Measurements from ENCODE around the gene ING5. TPM values are rescaled to one million over a fixed set of nuclear protein-coding genes. Genes with fewer than 3 reads are reported as not detected.

ING5 gene
- total RNA-seq, 1 experiment from 2014 or later = 39.0 TPM

DNA sequence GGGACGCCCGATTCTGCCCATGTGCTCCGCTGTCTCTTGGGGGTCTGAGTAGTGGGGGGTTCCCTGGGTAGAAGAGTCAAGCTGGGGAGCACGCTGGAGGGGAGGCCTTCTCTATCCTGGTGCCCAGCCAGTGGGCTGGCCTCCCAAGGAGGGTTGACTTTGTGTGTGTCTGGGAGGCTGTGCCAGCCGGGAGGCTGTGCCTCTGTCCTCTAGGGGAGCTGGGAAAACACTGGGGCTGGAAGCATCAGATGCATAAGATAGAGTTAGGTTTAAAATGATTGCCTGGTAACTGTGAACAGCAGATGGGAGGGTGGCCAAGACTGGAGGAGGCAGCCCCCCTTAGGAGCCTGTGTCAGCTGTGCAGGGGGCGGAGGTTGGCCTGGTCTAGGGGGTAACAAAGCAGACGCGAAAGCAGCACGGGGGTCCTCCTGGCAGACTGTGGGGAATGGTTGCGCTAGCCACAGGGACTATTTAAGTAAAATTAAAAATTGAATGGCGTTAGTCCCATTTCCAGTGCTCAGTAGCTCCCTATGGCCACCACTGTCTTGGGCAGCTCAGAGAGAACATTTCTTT, 1.3 kb downstream of the ING5 start:
- no peak for DNase-seq (ENCODE audit: extremely low read depth, low read depth)

DNA sequence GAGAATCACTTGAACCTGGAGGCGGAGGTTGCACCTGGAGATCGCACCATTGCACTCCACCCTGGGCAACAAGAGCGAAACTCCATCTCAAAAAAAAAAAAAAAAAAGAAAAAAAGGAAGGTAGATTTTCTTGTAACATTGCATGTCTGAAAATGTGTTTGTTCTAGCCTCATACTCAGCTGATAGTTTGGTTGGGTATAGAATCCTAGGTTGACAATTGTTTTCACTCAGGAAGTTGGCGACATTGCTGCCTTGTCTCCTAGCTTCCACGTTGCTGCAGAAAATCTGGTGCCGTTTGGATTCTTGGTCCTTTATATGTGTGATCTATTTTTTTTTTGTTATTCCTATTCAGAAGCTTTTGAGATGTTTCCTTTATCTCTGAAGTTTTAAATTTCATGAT, 4.7 kb downstream of the ING5 start:
- no peak for DNase-seq (ENCODE audit: extremely low read depth, low read depth)

DNA sequence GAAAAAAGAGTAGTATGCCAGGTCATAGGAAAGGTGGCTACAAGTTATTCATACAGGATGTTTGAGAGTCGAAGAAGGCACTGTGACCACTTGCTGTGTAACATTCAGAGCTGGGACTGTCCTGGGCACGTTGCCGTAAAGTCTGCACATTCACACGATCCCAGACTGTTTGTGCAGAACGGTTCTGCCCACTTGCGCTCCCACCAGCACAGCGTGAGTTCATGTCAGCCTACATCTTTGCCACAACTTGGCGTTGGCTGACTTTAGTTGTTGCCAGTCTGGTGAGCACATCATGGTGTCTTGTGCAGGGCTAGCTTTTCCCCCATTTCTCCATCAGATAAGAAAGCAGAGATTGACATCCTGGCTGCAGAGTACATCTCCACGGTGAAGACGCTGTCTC, 7.0 kb downstream of the ING5 start:
- no peak for DNase-seq (ENCODE audit: extremely low read depth, low read depth)

DNA sequence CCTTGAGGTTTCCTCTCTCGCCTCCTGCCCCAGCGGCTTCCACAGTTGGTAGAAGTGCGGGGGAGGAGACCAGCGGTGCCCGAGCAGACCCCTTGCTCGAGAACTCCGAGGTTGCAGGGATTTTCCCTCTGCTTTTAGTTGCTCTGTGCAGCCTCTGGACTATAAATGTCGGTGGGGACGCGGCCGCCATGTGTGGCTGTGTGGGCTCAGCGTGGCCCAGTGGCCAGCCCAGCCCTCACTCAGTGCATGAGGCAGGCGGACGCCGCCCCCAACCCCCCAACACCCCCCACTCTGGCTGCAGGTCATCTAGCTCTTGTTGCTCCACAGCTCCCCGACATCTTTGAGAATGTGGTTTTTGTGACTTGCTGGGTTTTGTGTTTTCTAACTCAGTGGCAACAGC, 17.3 kb downstream of the ING5 start:
- no peak for DNase-seq (ENCODE audit: extremely low read depth, low read depth)

DNA sequence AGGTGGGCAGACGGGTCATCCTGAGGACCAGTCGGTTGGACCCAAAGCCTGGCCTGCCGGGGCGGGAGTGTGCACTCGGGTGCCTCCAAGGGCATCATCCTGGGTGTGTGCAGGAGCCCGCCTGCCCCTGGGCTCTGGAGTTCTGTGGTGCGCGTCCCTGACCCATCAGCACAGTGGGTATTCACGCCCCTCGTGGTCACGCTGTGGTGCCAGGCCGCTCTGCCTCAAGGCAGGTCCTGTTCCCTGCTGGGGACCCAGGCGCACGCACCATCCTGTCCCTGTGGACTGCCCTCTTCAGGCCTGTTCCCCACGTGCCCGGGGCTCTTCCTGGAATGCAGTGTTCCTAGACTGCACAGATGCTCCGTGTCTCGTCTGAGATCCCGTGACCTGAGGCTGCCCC, 18.3 kb downstream of the ING5 start:
- DNase-seq (ENCODE audit: extremely low read depth, low read depth) = no peak

DNA sequence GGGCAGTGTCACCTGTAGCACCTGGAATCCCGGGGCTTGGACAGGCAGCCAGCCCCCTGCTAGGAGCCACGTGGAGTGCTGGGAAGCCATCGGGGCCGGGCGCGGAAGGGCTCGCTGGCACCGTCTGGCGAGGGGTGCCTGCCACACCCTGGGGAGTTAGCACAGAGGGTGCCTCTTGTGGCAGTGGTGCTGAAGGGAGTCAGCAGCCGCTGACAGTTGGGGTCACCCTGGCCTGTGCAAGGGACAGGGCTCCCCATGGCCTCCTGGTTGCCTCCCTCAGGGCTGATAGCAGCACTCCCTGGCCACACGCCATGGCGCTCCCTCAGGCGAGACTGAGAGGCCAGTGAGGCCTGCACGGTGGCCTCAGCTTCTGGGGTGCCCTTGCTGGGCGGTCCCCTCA, 18.7 kb downstream of the ING5 start:
- no peak for DNase-seq (ENCODE audit: extremely low read depth, low read depth)

DNA sequence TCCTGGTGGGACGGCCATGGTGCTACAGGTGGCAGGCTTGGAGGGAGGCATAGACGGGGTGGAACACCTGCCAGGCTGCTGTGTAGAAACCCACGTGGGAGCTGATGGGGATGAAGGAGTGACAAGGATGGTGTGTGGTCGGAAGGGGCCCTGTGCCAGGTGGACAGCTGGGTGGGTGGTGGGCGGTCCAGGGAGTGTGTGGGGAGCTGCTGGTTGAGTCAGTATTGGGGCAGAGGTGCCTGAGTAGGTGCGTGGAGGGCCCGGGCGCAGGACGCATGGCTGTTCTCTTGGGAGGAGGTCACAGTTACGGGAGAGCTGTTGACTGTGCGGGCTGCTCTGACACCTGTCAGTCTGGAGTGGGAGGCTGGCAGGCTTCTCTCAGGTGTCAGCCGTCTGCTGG, 20.0 kb downstream of the ING5 start:
- no peak for DNase-seq (ENCODE audit: extremely low read depth, low read depth)

DNA sequence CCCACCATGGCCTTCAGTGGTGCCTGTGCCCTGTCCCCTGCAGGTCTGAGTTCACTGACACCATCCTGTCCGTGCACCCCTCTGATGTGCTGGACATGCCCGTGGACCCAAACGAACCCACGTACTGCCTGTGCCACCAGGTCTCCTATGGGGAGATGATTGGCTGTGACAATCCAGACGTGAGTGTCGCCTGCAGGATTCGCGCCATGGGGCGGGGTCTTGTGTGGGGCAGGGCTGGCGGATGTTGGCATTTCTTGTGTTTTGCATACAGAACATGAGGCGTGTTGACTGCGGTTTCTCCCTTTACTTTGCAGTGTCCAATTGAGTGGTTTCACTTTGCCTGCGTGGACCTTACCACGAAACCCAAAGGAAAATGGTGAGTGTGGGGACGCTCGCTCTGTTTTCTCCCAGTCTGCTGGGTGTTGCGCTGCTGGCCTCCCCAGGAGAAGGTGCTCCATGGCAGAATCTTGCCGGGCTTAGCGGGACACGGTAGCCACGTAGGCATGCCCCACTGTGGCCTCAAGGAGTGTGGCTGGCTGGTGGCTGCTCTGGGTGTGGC, 21.1 kb downstream of the ING5 start:
- DNase-seq (ENCODE audit: extremely low read depth, low read depth) = no peak

DNA sequence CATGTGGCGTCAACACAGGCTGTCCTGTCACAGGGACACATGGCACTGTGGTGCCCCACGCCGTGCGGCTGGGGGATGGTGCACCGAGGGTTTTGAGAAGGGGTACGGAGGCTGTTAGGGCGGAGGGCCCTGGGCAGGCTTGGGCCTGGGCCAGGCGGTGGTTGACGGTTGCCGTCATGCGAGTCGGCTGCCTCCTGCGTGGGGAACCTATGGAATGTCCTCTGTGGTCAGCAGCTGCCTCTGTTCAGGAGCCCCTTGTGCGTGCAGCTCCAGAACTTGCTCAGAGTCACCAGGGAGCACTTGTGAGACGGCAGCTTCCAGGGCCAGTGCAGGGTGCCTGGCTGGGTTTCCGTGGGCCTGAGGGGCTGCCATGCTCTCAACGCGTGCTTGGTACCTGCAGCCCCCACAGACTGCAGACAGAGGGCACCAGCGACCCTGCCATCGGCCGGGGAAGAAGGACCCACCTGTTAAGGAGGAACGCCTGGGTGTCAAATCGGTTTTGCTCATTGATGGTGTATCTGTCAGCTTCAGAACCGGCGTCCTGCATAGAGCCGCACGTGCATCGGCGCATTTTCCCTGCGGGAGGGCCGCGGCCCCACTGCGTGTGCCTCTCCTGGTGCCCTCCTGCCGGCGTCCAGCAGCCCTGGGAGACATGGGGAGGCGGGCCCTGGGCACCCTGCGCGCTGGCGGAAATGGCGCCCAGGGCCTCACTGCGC, 22.6 kb downstream of the ING5 start:
- DNase-seq (ENCODE audit: extremely low read depth, low read depth) = no peak

DNA sequence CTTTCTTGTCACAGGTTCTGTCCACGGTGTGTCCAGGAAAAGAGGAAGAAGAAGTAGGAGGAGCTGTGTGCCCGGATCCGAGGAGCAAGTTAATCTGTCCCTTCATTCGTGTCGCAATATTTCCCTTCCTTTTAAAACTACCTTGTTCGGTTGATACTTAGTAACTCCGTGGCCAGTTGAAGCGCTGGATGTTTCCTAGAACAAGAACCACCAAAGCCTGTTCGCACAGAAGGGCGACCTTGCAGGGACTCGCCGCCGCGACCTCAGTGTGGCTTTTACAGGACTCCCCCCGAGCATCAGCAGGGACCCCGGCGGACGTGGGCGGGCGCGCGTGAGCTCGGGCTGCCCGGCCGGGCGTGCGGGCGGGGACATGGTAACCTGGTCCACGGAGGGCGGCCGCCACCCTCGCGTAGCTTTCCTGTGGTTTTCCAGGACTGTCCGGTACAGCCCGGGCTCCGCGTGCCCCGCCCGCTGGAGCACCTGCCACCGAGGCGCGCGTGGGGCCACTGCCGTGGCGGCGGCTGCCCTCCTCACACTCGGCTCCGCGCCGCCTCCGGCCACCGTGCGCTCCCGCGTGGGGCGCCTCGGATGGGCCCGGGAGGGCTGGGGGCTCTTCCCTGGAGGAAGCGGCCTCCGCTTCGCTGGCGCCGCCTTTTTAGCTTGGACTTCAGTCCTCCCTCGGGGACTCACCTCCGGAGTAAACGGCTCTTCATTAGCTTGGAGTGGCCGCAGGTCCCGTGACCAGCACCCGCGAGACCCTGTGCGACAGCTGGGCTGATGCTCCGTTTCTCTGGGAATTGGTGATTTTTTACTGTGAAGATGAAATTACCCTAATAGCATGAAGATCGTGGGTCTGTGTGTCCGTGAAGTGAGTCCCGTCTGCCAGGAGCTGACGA, 23.4 kb downstream of the ING5 start:
- DNase-seq (ENCODE audit: extremely low read depth, low read depth) = no peak

DNA sequence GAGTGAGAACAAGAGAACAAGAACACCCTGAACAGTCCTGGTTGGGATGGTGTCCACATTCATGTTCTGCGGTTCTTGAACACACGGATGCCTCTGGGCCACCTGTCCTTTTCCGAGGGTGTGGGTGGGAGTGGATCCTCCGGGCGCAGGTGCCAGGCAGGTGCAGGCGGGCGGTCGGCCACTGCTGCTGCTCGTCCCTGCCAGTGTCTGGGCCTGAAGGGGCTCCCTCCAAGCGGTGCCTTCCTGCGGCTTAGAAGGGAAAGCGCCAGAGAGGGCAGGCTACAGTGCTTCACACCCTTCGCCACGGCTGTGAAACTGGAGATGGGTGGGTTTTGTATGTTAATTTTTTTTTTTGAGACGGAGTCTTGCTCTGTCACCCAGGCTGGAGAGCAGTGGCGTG, 24.6 kb downstream of the ING5 start:
- DNase-seq (ENCODE audit: extremely low read depth, low read depth) = no peak

DNA sequence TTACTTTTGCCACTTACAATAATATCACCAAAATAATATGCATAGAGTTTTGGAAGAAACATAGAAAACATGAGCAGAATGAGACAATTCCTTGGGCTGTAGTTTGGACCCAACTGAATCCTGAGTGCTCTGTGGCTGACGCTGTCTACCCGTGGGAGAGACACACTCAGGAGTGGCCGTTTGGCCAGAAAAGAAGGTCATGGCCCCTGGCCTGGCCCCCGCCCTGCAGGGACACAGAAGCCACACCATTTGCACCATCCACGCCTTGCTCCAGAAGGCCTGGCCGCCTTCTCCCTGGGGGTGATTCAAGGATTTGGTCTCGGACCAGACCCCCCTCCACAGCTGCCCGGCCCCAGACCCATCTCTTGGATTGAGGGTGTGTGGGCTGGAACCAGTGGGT, 26.2 kb downstream of the ING5 start:
- DNase-seq (ENCODE audit: extremely low read depth, low read depth) = no peak

DNA sequence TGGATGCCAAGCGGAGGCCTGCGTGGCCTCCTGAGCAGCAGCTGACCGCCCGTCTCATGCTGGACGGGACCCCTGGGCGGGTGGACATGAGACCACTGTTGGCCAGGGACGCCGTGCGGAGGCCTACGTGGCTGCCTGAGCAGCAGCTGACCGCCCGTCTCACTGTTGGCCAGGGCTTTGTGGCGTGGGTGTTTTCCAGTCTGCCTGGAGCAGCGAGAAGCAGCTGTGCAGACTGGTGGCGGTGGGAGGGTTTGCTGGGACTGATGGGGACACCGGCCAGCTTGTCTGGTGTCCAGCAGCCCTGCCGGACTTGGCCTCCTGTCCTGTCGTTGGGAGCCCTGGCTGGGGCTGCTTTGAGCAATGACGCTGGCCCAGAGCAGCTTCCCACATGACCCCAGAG, 26.8 kb downstream of the ING5 start:
- DNase-seq (ENCODE audit: extremely low read depth, low read depth) = no peak

DNA sequence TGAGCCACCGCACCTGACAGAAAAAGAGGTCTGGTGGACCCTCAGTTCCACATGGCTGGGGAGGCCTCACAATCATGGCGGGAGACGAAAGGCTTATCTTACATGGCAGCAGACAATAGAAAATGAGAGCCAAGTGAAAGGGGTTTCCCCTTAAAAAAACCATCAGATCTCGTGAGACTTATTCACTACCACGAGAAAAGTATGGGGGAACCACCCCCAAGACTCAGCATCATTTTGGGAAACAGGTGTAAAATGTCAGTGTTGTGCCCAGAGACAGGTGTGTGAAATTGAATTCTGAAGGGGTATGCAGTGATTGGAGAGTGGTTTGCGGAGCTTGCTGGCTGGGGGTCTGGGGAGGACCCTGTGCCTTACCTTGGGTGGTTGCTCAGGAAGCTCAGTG, 28.0 kb downstream of the ING5 start:
- no peak for DNase-seq (ENCODE audit: extremely low read depth, low read depth)

DNA sequence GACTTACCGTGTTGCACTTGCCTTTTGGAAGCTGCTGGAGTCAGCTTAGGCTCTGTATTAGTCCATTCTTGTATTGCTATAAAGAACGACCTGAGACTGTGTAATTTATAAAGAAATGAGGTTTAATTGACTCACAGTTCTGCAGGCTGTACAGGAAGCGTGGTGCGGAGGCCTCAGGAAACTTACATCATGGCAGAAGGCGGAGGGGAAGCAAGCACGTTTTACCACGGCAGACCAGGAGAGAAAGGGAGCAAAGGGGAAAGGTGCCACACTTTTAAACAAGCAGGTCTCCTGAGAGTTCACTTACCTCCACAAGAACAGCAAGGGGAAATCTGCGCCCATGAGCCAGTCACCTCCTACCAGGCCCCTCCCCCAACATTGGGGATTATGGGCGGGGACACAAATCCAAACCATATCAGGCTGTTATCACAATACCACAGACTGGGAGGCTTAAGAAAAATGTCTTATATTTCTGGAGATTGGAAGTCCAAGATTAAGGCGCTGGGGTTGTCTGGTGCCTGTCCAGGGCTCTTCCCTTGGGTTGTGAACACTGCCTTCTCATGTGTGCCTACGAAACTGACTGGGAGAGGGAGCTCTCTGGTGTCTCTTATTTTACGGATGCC, 28.9 kb downstream of the ING5 start:
- no peak for DNase-seq (ENCODE audit: extremely low read depth, low read depth)

DNA sequence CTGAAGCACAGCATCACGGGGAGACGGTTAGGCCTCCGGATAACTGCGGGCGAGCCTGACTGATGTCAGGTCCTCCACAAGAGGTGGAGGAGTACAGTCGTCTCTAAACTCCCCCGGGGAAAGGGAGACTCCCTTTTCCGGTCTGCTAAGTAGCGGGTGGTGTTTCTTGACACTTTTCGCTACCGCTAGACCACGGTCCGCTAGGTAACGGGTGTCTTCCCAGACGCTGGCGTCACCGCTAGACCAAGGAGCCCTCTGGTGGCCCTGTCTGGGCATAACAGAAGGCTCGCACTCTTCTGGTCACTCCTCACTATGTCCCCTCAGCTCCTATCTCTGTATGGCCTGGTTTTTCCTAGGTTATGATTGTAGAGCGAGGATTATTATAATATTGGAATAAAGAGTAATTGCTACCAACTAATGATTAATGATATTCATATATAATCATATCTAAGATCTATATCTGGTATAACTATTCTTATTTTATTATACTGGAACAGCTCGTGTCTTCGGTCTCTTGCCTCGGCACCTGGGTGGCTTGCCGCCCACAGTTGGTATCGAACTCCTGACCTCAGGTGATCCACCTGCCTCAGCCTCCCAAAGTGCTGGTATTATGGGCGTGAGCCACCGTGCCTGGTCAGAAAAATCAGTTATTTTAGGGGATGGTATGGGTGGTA, 30.8 kb downstream of the ING5 start:
- DNase-seq (ENCODE audit: extremely low read depth, low read depth) = peak; percentile 18

DNA sequence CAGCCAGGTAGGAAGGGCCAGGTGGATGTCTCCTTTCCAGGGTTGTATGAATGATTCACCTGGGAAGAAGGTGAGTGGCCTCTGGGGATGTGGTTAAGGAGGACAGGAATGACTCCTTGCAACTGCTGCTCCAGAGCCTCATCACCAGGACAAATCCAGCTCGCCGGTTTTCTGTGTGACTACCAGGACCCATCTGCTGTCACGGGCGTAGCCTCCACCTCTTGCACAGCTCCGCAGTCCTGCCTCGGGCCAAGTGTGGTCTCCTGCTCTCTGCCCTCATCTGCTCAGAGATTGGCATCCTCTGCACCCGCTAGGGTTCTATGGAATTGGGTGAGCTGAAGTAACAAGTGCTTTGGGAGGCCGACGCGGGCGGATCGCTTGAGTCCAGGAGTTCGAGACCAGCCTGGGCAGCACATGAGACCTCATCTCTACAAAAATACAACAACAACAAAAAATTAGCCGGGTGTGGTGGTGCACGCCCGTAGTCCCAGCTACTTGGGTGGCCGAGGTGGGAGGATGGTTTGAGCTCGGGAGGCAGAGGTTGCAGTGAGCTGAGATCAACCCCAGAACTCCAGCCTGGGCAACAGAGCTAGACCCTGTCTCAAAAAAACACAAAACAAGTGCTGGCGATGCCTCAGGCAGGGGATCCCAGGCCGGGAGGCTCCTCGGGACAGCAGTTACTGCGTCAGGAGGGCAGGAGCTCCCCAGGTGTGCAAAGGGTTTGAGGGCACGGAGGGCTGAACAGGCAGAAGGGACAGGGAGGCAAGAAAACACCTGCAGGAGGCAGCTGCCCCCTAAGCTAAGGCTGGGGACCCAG, 31.8 kb downstream of the ING5 start:
- no peak for DNase-seq (ENCODE audit: extremely low read depth, low read depth)

DNA sequence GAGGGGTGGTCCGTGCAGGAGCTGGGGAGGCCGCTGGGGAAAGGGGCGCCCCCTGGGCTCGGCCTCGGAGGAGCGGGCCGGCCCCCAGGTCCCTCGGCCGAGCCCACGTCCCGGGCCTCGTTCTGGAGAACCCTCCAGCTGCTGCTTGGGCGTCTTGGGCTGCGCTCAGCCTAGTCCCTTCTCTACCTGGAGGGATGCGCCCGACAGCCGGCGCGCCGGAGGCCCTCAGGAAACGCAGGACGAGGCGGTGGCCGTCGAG, 32.3 kb downstream of the ING5 start:
- DNase-seq (ENCODE audit: extremely low read depth, low read depth) = no peak

DNA sequence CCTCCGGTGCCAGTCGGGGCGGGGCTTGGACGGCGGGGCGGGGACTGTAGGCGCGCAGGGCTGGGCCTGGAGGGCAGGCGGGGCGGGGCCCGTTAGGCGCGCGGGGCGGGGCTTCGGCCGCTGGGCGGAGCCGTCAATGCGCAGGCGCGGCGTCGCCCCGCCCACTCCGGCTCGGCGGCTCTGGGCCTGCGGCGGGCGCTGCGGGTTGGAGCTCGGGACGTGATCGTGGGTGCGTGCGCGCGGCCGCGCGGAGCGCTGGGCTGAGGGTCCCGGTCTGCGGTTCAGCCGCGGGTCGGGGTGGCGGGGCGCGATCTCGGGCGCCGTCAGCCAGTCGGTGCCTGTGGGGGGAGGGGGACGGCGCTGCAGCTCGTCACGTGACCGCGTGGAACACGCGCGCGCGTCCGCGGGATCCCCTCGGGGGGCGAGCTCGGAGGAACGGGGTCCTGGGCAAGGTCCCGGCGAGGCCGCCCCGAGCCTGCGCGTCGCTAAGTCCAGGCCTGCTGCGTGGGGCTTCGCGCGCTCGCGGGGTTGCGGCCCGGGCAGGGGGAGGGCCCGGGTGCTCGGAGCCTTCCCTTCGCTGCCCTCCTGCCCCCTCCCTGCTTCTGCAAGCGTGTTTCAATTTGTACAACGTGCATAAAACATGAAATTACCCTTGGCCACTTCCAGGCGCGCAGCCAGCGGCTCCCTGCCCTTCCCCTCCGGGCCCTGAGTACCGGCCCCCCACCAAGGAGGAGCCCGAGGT, 32.8 kb downstream of the ING5 start, which contains the start of gene D2HGDH:
D2HGDH (plus strand) TSS at position 164 of the 742 bp plus-strand sequence. CDS start 595 bp downstream, outside the sequence.
- peak; percentile 83 for DNase-seq (ENCODE audit: extremely low read depth, low read depth)

Measured in NCI-H460 (cell line).